ENCODE measurements around the gene ZNRF1.

The ZNRF1 gene

DNA sequence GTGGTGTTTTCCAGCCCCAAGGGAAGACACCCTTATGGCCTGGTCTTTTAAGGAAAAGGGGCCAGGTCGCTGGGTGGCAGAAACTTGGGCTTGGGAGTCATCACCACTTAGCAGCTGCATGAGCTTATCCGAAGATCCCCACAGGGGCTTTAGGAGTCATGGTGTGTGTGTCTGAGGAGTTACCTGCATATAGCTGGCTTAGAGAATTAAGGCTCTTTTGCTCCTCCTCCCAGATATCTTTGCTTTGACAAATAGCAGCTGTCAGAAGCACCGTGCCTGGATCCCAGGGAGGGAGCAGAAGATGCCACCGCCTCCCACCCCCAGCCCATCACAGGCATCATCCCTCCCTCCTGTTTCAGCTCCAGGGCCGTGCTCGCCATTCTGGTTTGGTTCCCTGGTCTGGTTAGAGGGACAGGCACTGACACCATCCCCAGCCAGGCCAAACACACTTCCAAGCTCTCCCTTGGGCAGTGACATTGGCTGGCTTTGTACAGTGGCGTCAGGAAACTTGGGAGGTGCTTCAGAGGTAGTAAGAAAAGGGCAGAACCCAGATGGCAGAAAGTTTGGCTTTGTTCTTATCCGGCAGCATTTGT, 100.3 kb downstream of the ZNRF1 start:
- TF ChIP-seq, protein P1, sequence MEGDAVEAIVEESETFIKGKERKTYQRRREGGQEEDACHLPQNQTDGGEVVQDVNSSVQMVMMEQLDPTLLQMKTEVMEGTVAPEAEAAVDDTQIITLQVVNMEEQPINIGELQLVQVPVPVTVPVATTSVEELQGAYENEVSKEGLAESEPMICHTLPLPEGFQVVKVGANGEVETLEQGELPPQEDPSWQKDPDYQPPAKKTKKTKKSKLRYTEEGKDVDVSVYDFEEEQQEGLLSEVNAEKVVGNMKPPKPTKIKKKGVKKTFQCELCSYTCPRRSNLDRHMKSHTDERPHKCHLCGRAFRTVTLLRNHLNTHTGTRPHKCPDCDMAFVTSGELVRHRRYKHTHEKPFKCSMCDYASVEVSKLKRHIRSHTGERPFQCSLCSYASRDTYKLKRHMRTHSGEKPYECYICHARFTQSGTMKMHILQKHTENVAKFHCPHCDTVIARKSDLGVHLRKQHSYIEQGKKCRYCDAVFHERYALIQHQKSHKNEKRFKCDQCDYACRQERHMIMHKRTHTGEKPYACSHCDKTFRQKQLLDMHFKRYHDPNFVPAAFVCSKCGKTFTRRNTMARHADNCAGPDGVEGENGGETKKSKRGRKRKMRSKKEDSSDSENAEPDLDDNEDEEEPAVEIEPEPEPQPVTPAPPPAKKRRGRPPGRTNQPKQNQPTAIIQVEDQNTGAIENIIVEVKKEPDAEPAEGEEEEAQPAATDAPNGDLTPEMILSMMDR (conservative IDR thresholded peaks at IDR 0.05), result no peak
- no peak overlapping the region for H3K27ac ChIP-seq

DNA sequence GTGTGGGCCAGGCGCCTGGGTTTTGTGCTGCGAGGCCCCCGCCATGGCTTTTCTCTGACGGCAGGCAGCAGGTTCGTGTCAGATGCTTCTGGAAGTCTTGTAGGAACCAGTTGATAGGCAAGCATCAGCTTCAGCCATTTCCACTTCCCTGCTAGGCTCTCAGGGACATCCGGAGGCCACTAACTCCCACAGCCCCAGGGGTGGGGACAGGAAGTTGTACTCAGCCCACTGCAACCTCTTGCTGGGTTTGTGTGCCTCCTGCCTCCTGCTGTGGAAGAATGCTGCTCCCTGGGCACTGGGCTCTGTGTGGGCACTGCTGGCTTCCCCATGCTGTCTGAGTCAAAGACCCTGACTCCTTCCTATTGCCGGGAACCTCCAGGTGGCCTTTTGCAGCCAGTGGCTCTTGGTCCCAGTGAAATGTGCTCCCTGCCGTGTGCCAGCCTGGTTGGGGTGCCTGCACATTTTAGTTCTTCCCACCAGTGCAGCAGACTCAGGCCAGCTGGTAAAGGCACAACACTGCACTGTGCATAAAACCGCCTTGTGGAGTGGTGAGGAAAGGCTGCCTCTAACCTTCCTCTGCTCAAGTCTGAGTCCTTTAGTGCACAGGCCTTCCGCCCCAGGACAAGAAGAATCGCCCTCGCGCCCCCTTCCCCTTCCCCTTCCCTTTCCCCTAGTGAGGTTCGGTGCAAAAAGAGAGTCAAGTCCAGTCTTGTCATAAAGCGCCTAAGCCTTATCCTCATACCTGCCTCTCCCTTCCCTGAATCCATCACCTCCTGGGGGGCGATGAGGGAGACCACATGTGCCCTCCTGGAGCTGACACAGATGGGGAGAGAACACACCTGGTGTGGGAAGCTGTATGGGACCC, 101.1 kb downstream of the ZNRF1 start:
- no peak overlapping the region for H3K27ac ChIP-seq
- TF ChIP-seq, protein P1 (conservative IDR thresholded peaks at IDR 0.05), result no peak

DNA sequence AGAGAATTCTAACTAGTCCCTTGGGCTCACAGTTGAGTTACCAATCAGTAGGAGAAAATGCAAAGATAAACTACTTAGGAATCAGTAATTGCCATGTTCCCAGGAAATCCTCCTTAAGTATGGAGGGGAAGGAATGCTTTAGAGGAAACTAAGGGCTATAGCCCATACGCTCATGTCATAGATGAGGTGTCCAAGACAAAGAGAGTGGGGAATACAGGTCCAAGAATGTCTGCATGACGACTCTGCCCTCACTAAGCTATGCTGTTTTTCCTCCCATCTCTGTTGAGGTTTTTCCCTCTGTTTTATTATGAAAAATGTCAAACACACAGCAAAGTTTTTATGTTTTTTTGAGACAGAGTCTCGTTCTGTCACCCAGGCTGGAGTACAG, 101.8 kb downstream of the ZNRF1 start:
- H3K27ac ChIP-seq, result no peak overlapping the region
- TF ChIP-seq, protein P1 (conservative IDR thresholded peaks at IDR 0.05), result no peak

DNA sequence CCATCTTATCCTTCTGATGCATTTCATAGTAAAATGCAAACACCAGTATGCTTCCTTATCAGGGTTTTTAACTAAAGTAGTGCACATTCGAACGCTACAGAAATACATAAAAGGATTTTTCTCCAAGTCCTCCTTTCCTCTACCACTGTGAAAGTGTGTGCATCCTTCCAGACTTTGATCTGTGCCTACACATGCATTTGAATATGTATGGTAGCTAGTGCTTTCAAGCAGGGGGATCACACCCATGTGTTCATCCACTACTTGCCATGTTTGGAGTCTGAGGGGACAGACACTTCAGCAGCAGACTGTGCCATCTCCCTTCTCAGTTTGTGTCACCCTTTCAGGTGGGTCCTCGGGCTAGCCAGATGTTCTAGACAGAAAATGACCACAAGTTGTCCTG, 102.8 kb downstream of the ZNRF1 start:
- TF ChIP-seq, protein P1 (conservative IDR thresholded peaks at IDR 0.05), result no peak
- no peak overlapping the region for H3K27ac ChIP-seq

DNA sequence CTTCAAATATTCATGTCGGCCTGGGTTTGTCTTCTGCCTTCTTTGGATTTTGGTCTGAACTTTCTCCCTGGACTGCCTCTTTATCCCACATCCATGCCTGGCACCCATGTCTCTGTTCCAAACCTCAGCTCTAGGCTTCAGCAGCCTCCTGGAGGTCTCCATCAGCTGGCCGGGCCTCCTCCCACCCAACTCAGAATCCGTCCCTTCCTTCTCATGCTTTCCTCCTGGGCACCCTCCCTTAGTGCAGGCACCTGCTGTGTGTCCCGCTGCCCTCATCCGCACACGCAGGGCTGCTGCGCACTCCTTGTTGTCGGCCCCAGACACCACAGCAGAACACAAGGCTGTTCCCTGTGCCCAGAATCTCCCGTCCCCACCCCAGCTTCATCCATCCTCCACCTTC, 103.8 kb downstream of the ZNRF1 start:
- H3K27ac ChIP-seq, result no peak overlapping the region
- TF ChIP-seq, protein P1 (conservative IDR thresholded peaks at IDR 0.05), result no peak

DNA sequence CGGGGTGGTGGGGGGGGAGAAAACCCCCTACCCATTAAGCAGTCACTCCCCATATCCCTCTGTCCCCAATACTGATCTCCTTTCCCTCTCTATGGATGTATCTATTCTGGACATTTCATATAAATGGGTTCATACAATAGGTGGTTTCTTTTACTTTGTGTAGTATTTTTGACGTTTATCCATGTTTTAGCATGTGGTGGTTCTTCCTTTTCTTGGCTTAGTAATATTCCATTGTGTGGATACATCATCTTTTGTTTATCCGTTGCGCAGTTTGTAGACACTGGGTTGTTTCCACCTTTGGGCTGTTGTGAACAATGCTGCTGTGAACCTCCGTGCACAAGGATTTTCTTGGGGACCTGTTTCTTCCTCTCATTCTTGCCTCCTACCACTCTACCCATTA, 105.2 kb downstream of the ZNRF1 start:
- no peak overlapping the region for H3K27ac ChIP-seq
- TF ChIP-seq, protein P1 (conservative IDR thresholded peaks at IDR 0.05), result no peak

DNA sequence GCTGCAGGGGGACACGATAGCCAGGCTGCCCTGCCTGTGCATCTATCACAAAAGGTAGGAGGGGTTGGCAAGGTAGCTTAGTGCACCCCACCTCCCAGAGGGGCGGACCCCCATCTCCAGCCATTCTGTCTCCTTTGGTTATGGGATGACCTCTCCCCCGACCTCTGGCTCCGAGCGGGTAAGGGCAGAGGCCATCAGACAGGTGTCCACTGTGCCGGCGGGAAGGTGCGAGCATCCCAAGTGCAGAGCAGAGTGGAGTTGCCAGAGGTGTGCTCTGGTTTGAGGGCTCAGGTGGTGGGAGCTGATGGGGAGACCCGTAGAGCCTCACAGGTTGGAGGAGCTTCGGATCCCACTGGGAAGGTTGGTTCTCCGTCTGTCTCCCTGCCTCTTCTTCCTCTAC, 106.0 kb downstream of the ZNRF1 start:
- H3K27ac ChIP-seq, result no peak overlapping the region
- TF ChIP-seq, protein P1 (conservative IDR thresholded peaks at IDR 0.05), result no peak

All from VCaP (cell line).